Panc1 (cell line): ENCODE results near the gene SGPL1.

Experiments
- CTCF ChIP-seq: fragments of 450-650 bp; IDR thresholded peaks from 2 replicates; pipeline ENCODE4 v1.5.1; 2017; ENCODE audit warnings: mild to moderate bottlenecking
- POLR2AphosphoS5 ChIP-seq: IDR thresholded peaks from 2 replicates; pipeline ENCODE4 v1.6.1; 2012; ENCODE audit warnings: mild to moderate bottlenecking, low read depth, low read length, moderate library complexity
- REST ChIP-seq, 2 experiments: IDR thresholded peaks; 2 replicates each; pipeline ENCODE4 v1.6.1; 2011 to 2012; ENCODE audit warnings: low read depth in 2 of 2, control low read depth in 1 of 2, low read length in 1 of 2, mild to moderate bottlenecking in 1 of 2, moderate library complexity in 1 of 2; ENCODE audit not compliant: insufficient read depth in 1 of 2
- SIN3A ChIP-seq: IDR thresholded peaks from 2 replicates; pipeline ENCODE4 v1.6.1; 2012; ENCODE audit warnings: low read depth, mild to moderate bottlenecking, low read length, moderate library complexity, borderline replicate concordance; ENCODE audit not compliant: insufficient read depth

- TF ChIP-seq CTCF (no peak), REST (IDR thresholded peaks at IDR 0.05; ENCODE audit: insufficient read depth in 1 of 2, low read depth in 2 of 2, low read length in 1 of 2) (no peak), POLR2AphosphoS5 (no peak), SIN3A (no peak)
These were observed 96.8 kb downstream of the SGPL1 start for GRCh38 chr10:70912556-70912955.
